Neuron (in vitro differentiated cells): ENCODE results near the gene FAM13A.

Experiments used
- H2AFZ ChIP-seq: one replicate; pipeline ENCODE4 v1.6.1; 2013; ENCODE audit warnings: low read depth, mild to moderate bottlenecking, inconsistent platforms, low read length, moderate library complexity
- H3K27me3 ChIP-seq: one replicate; pipeline ENCODE4 v1.6.1; 2013; ENCODE audit warnings: low read length; ENCODE audit not compliant: insufficient read depth
- H3K36me3 ChIP-seq: one replicate; pipeline ENCODE4 v1.6.1; 2013; ENCODE audit warnings: low read length; ENCODE audit not compliant: insufficient read depth
- H3K4me1 ChIP-seq: one replicate; pipeline ENCODE4 v1.6.1; 2013; ENCODE audit warnings: low read length; ENCODE audit not compliant: insufficient read depth
- H3K4me3 ChIP-seq: 2 replicates; pipeline ENCODE4 v1.5.1; 2013; ENCODE audit warnings: mild to moderate bottlenecking, low read length, moderate library complexity
- H3K9me3 ChIP-seq: one replicate; pipeline ENCODE4 v1.6.1; 2013; ENCODE audit warnings: low read length

Gene FAM13A

GRCh38 chr4:88735564-88735963, 321.4 kb downstream of the FAM13A start:
- Histone ChIP-seq H3K9me3 (no peaks in the 10 kb centered on the region), H2AFZ (no peak overlapping the region), H3K27me3 (no peaks in the 10 kb centered on the region), H3K4me1 (no peaks in the 10 kb centered on the region), H3K36me3 (peaks cover 19% of the 10 kb centered on the region), H3K4me3 (no peak overlapping the region)

- Histone ChIP-seq H2AFZ (no peak overlapping the region), H3K36me3 (peaks cover 19% of the 10 kb centered on the region), H3K27me3 (no peaks in the 10 kb centered on the region), H3K4me3 (no peak overlapping the region), H3K9me3 (no peaks in the 10 kb centered on the region), H3K4me1 (no peaks in the 10 kb centered on the region)
Measured at GRCh38 chr4:88734403-88734949, 322.5 kb downstream of the FAM13A start.

- H3K4me1 ChIP-seq: no peaks in the 10 kb centered on the region
- peaks cover 18% of the 10 kb centered on the region for H3K36me3 ChIP-seq
- H3K27me3 ChIP-seq: no peaks in the 10 kb centered on the region
- no peak overlapping the region for H2AFZ ChIP-seq
- H3K9me3 ChIP-seq: no peaks in the 10 kb centered on the region
- H3K4me3 ChIP-seq: no peak overlapping the region
Measured at GRCh38 chr4:88732714-88733368, 324.1 kb downstream of the FAM13A start.

DNA sequence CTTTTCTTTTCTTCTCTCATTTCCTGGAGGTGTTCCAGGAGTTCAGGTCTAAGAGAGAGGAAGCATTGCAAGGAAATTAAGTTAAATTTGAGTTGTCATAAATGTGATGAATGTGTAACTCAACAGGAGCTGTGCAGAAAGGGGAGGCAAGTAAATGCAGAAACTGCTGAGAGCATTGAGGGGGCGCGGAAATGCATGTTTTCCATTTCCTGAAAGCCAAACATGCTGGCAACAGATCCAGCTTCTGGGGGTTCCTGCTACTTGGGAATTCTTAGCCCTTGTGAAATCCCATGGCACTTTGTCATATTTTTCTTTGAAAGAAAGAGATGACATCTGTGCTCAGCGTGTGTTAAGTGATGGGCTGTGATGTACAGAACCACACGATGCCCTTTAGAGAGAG, 325.6 kb downstream of the FAM13A start:
- no peaks in the 10 kb centered on the region for H3K9me3 ChIP-seq
- H3K4me3 ChIP-seq: no peak overlapping the region
- peaks cover 27% of the 10 kb centered on the region for H3K36me3 ChIP-seq
- no peaks in the 10 kb centered on the region for H3K27me3 ChIP-seq
- no peak overlapping the region for H2AFZ ChIP-seq
- H3K4me1 ChIP-seq: no peaks in the 10 kb centered on the region

DNA sequence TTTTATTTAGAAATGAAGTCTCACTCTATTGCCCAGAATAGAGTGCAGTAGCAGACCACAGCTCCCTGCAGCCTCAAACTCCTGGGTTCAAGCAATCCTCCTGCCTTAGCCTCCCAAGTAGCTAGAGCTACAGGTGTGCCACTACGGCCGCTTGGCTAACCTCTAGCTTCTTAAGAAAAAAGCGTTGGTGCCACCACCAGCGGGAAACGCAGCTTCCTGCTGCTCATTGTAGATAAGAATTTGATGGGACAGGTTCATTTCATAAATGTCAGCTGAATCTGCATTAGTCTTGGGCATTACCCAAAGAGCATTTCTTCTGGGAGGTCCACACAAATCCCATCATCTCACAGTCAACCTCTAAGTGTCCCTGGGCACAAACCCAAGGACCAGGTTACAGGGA, 326.2 kb downstream of the FAM13A start:
- Histone ChIP-seq H3K9me3 (no peaks in the 10 kb centered on the region), H3K4me3 (no peak overlapping the region), H3K27me3 (no peaks in the 10 kb centered on the region), H2AFZ (no peak overlapping the region), H3K36me3 (peaks cover 30% of the 10 kb centered on the region), H3K4me1 (no peaks in the 10 kb centered on the region)

- no peaks in the 10 kb centered on the region for H3K27me3 ChIP-seq
- H2AFZ ChIP-seq: no peak overlapping the region
- H3K36me3 ChIP-seq: peaks cover 31% of the 10 kb centered on the region
- H3K9me3 ChIP-seq: no peaks in the 10 kb centered on the region
- no peak overlapping the region for H3K4me3 ChIP-seq
- H3K4me1 ChIP-seq: no peaks in the 10 kb centered on the region
Measured at GRCh38 chr4:88729146-88729760, 327.7 kb downstream of the FAM13A start.

GRCh38 chr4:88728146-88728545, 328.8 kb downstream of the FAM13A start:
- Histone ChIP-seq H3K36me3 (peaks cover 36% of the 10 kb centered on the region), H2AFZ (no peak overlapping the region), H3K4me1 (no peaks in the 10 kb centered on the region), H3K4me3 (no peak overlapping the region), H3K27me3 (no peaks in the 10 kb centered on the region), H3K9me3 (no peaks in the 10 kb centered on the region)

GRCh38 chr4:88725986-88726385, 331.0 kb downstream of the FAM13A start:
- no peaks in the 10 kb centered on the region for H3K27me3 ChIP-seq
- H3K4me1 ChIP-seq: no peaks in the 10 kb centered on the region
- H3K36me3 ChIP-seq: peaks cover 31% of the 10 kb centered on the region
- no peak overlapping the region for H3K4me3 ChIP-seq
- H3K9me3 ChIP-seq: no peaks in the 10 kb centered on the region
- no peak overlapping the region for H2AFZ ChIP-seq

GRCh38 chr4:88725143-88725542, 331.8 kb downstream of the FAM13A start:
- peaks cover 31% of the 10 kb centered on the region for H3K36me3 ChIP-seq
- no peak overlapping the region for H3K4me3 ChIP-seq
- no peaks in the 10 kb centered on the region for H3K9me3 ChIP-seq
- no peak overlapping the region for H2AFZ ChIP-seq
- no peaks in the 10 kb centered on the region for H3K4me1 ChIP-seq
- no peaks in the 10 kb centered on the region for H3K27me3 ChIP-seq

- H2AFZ ChIP-seq: no peak overlapping the region
- no peaks in the 10 kb centered on the region for H3K27me3 ChIP-seq
- no peak overlapping the region for H3K4me3 ChIP-seq
- no peaks in the 10 kb centered on the region for H3K4me1 ChIP-seq
- no peaks in the 10 kb centered on the region for H3K9me3 ChIP-seq
- peaks cover 31% of the 10 kb centered on the region for H3K36me3 ChIP-seq
Measured at GRCh38 chr4:88724406-88724805, 332.6 kb downstream of the FAM13A start.

DNA sequence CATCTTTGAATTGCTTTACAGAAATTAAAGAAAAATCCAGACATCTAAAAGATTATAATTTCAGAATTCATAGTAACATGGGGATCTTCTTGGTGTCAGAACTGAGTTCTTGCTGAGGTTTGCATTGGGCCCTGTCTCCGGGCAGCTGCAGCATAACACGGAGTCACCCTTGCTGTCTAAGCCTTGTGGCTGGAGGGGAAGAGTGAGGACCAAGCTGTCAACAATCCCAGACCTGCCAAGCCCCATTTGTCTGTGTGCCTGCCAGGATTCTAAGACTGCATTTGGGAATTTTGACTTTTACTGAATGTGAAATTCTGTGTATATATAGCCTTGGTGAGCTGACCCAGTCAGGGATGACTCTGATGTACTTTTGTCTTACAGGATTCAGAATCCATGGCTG, 334.2 kb downstream of the FAM13A start:
- H3K4me3 ChIP-seq: no peak overlapping the region
- H3K36me3 ChIP-seq: peaks cover 20% of the 10 kb centered on the region
- no peaks in the 10 kb centered on the region for H3K4me1 ChIP-seq
- H3K9me3 ChIP-seq: peaks cover 7% of the 10 kb centered on the region
- H2AFZ ChIP-seq: no peak overlapping the region
- H3K27me3 ChIP-seq: no peaks in the 10 kb centered on the region

- peaks cover 16% of the 10 kb centered on the region for H3K36me3 ChIP-seq
- H3K9me3 ChIP-seq: peaks cover 7% of the 10 kb centered on the region
- H3K27me3 ChIP-seq: no peaks in the 10 kb centered on the region
- H3K4me3 ChIP-seq: no peak overlapping the region
- H2AFZ ChIP-seq: no peak overlapping the region
- no peaks in the 10 kb centered on the region for H3K4me1 ChIP-seq
Measured at GRCh38 chr4:88722276-88722780, 334.7 kb downstream of the FAM13A start.

- H3K4me1 ChIP-seq: no peaks in the 10 kb centered on the region
- H3K9me3 ChIP-seq: peaks cover 10% of the 10 kb centered on the region
- H3K36me3 ChIP-seq: peaks cover 5% of the 10 kb centered on the region
- no peaks in the 10 kb centered on the region for H3K27me3 ChIP-seq
- no peak overlapping the region for H2AFZ ChIP-seq
- H3K4me3 ChIP-seq: no peak overlapping the region
Measured at GRCh38 chr4:88720451-88721428, 336.2 kb downstream of the FAM13A start.
